GM23338 (cell line): Measurements from ENCODE around the gene ELFN1. TPM values are rescaled to one million over a fixed set of nuclear protein-coding genes. Genes with fewer than 3 reads are reported as not detected.

ENCODE experiments used
- ATAC-seq: fragments of 200-7000 bp; cut with Tn5 transposase; 3 replicates; pipeline ENCODE4 v1.9.1; 2020
- DNase-seq: peaks from one replicate; pipeline ENCODE4 v3.0.0-alpha.2; 2015; ENCODE audit warnings: low spot score
- H2AFZ ChIP-seq: fragments of 200-600 bp; sonication (generic); 2 replicates; pipeline ENCODE4 v1.8.0; 2016; ENCODE audit warnings: antibody characterized with exemption, mild to moderate bottlenecking, moderate library complexity
- H3F3A ChIP-seq: fragments of 200-600 bp; sonication (generic); replicated peaks from 2 replicates; pipeline ENCODE4 v1.8.0; 2017; ENCODE audit warnings: antibody characterized with exemption, mixed run types, low read depth
- H3K27ac ChIP-seq: fragments of 200-600 bp; sonication (generic); 2 replicates; pipeline ENCODE4 v1.6.1; 2016; ENCODE audit warnings: low read depth
- H3K27me3 ChIP-seq: fragments of 200-600 bp; sonication (generic); 2 replicates; pipeline ENCODE4 v1.8.0; 2016; ENCODE audit warnings: mild to moderate bottlenecking, mixed run types, moderate library complexity; ENCODE audit not compliant: insufficient read depth
- H3K36me3 ChIP-seq: fragments of 200-600 bp; sonication (generic); 2 replicates; pipeline ENCODE4 v1.8.0; 2016; ENCODE audit warnings: mild to moderate bottlenecking; ENCODE audit not compliant: insufficient read depth
- H3K4me1 ChIP-seq: fragments of 200-600 bp; sonication (generic); 2 replicates; pipeline ENCODE4 v1.8.0; 2016; ENCODE audit warnings: mild to moderate bottlenecking, moderate library complexity; ENCODE audit not compliant: insufficient read depth
- H3K4me2 ChIP-seq: fragments of 200-600 bp; sonication (generic); 2 replicates; pipeline ENCODE4 v1.7.1; 2017; ENCODE audit warnings: mixed run types
- H3K4me3 ChIP-seq: fragments of 200-600 bp; sonication (generic); 2 replicates; pipeline ENCODE4 v1.6.1; 2016; ENCODE audit warnings: mixed run types
- H3K79me2 ChIP-seq: fragments of 200-600 bp; sonication (generic); replicated peaks from 2 replicates; pipeline ENCODE4 v1.8.0; 2017; ENCODE audit warnings: mild to moderate bottlenecking; ENCODE audit not compliant: insufficient read depth
- H3K9me2 ChIP-seq: fragments of 200-600 bp; sonication (generic); 2 replicates; pipeline ENCODE4 v1.8.0; 2017; ENCODE audit not compliant: insufficient read depth
- H4K20me1 ChIP-seq: fragments of 200-600 bp; sonication (generic); replicated peaks from 2 replicates; pipeline ENCODE4 v1.8.0; 2017; ENCODE audit warnings: mild to moderate bottlenecking; ENCODE audit not compliant: insufficient read depth
- H3K27ac Mint-ChIP-seq: 2 replicates; pipeline ENCODE4 v1.8.0; 2020; ENCODE audit warnings: inconsistent platforms, mild to moderate bottlenecking, moderate library complexity, mixed read lengths
- H3K27me3 Mint-ChIP-seq: 3 replicates; pipeline ENCODE4 v1.8.0; 2022; ENCODE audit warnings: low read depth, mild to moderate bottlenecking, moderate library complexity, mixed read lengths, inconsistent platforms; ENCODE audit not compliant: insufficient read depth, poor library complexity
- H3K36me3 Mint-ChIP-seq: 3 replicates; pipeline ENCODE4 v1.8.0; 2021; ENCODE audit warnings: low read depth, mild to moderate bottlenecking, inconsistent platforms, moderate library complexity, mixed read lengths
- H3K4me1 Mint-ChIP-seq: 3 replicates; pipeline ENCODE4 v1.8.0; 2020; ENCODE audit warnings: mild to moderate bottlenecking, inconsistent platforms, mixed read lengths
- H3K4me3 Mint-ChIP-seq: 3 replicates; pipeline ENCODE4 v1.8.0; 2021; ENCODE audit warnings: moderate library complexity, mild to moderate bottlenecking, inconsistent platforms, mixed read lengths
- H3K9me3 Mint-ChIP-seq: 3 replicates; pipeline ENCODE4 v1.8.0; 2020; ENCODE audit warnings: moderate library complexity, mild to moderate bottlenecking, inconsistent platforms, mixed read lengths
- EZH2 ChIP-seq: fragments of 200-600 bp; sonication (generic); IDR thresholded peaks from one replicate; pipeline ENCODE4 v1.8.0; 2017; ENCODE audit warnings: antibody characterized with exemption, mild to moderate bottlenecking, low read depth; ENCODE audit not compliant: unreplicated experiment
- EZH2phosphoT487 ChIP-seq: fragments of 200-600 bp; sonication (generic); IDR thresholded peaks from one replicate; pipeline ENCODE4 v1.8.1; 2018; ENCODE audit warnings: antibody characterized with exemption; ENCODE audit not compliant: unreplicated experiment
- JUNB ChIP-seq: IDR thresholded peaks from one replicate; pipeline ENCODE4 v1.6.1; 2016; ENCODE audit warnings: antibody characterized with exemption; ENCODE audit not compliant: unreplicated experiment
- STAT1 ChIP-seq: IDR thresholded peaks from one replicate; pipeline ENCODE4 v1.6.1; 2016; ENCODE audit warnings: antibody characterized with exemption; ENCODE audit not compliant: unreplicated experiment
- ZNF331 ChIP-seq: fragments of 250-450 bp; sonication (Bioruptor Pico); IDR thresholded peaks from 2 replicates; pipeline ENCODE4 v1.5.0; 2020; ENCODE audit warnings: low read depth, mild to moderate bottlenecking, moderate library complexity
- polyA plus RNA-seq: library from polyadenylated mRNA; unstranded; fragments of >200 nt; fragmentation: Nextera tagmentation; extraction: Ambion mirVana; gene quantifications from 2 replicates; pipeline ENCODE4 v1.2.1, GENCODE V29; 2016
- total RNA-seq: library from RNA; depleted of rRNA; stranded (reverse); fragments of >200 nt; shearing (Covaris generic); gene quantifications from 2 replicates; pipeline ENCODE4 v1.2.3, GENCODE V29; 2014
- TF ChIP-seq, protein P1 (sequence below): IDR thresholded peaks from 2 replicates; pipeline ENCODE4 v1.6.1; 2016; ENCODE audit warnings: antibody characterized with exemption
- TF ChIP-seq, protein P2 (sequence below), 2 experiments: fragments of 200-600 bp in 1 of 2; sonication (generic) in 1 of 2; conservative IDR thresholded peaks; 2 replicates each; pipeline versions ENCODE4 v1.5.1 to v1.6.1; 2016 to 2017; ENCODE audit warnings: antibody characterized with exemption in 2 of 2, low read depth in 2 of 2, mild to moderate bottlenecking in 2 of 2, moderate library complexity in 1 of 2
- TF ChIP-seq, protein P3 (sequence below): IDR thresholded peaks from one replicate; pipeline ENCODE4 v1.6.1; 2018; ENCODE audit warnings: antibody characterized with exemption; ENCODE audit not compliant: unreplicated experiment

ELFN1 gene
- total and polyA plus RNA-seq, 2 experiments from 2014 or later, result 0.08 to 3.5 TPM

DNA sequence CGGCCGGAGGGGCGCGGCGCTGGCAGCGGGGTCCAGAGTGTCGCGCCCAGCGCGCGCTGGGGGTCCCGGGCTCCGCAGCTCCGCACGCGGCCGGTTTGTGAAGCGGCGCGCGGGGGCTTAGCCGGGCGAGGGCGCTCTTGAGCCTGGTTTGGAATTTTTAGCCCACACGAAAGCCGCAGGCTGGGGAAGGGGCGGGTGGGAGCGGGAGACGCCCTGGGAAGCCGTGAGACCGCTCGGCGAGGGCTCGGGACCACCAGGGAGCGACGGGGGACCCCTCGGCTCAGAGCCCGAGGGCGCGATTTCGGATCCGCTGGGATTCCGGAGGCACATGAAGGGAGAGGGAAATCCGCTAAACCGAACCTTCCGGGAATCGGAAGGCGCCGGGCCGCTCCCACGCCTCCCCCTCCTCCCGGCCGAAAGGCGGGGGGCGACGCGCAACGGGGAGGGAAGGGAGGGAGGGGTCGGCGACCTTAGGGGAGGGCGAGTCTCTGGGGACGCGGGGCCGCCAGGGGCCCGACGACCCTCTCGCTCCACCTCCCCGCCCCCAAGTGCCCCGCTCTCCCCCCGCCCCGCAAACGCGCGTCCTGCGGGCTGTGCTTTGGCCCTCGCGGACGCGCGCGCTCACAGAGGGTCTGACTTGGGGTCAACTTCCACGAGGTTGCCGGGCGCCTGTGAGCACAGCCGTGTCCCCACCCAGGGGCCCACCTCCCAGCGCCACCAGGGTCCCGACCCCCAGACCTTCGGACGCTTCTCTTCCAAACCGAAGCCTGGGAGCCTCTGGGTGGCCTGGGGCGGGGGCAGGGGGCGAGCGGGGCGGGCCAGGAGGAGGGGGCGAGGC, 5.1 kb upstream of the ELFN1 start:
- Histone ChIP-seq H3F3A (no peaks in the 10 kb centered on the region), H3K9me2 (no peaks in the 10 kb centered on the region; the same call in 1 of the 2 replicates), H3K79me2 (no peaks in the 10 kb centered on the region), H3K27ac (no peak overlapping the region), H3K4me1 (peaks cover 16% of the 10 kb centered on the region; the same call in 1 of the 2 replicates), H2AFZ (peak overlapping the region; percentile 90; the same call in 1 of the 2 replicates), H4K20me1 (no peaks in the 10 kb centered on the region), H3K4me3 (peak overlapping the region; percentile 76), H3K4me2 (peak overlapping the region; percentile 93), H3K36me3 (no peaks in the 10 kb centered on the region), H3K27me3 (peaks cover 77% of the 10 kb centered on the region)
- H3K4me1 Mint-ChIP-seq, result peaks cover 7% of the 10 kb centered on the region
- peak overlapping the region; percentile 52; the same call in 2 of the 3 replicates for H3K4me3 Mint-ChIP-seq
- H3K9me3 Mint-ChIP-seq, result peaks cover 4% of the 10 kb centered on the region; the same call in 1 of the 3 replicates
- H3K27me3 Mint-ChIP-seq, result peaks cover 48% of the 10 kb centered on the region
- TF ChIP-seq JUNB (no peak), STAT1 (no peak), EZH2 (peak; percentile 32), EZH2phosphoT487 (no peak), ZNF331 (no peak)
- TF ChIP-seq, protein P1, sequence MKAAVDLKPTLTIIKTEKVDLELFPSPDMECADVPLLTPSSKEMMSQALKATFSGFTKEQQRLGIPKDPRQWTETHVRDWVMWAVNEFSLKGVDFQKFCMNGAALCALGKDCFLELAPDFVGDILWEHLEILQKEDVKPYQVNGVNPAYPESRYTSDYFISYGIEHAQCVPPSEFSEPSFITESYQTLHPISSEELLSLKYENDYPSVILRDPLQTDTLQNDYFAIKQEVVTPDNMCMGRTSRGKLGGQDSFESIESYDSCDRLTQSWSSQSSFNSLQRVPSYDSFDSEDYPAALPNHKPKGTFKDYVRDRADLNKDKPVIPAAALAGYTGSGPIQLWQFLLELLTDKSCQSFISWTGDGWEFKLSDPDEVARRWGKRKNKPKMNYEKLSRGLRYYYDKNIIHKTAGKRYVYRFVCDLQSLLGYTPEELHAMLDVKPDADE, result no peak
- TF ChIP-seq, protein P2, sequence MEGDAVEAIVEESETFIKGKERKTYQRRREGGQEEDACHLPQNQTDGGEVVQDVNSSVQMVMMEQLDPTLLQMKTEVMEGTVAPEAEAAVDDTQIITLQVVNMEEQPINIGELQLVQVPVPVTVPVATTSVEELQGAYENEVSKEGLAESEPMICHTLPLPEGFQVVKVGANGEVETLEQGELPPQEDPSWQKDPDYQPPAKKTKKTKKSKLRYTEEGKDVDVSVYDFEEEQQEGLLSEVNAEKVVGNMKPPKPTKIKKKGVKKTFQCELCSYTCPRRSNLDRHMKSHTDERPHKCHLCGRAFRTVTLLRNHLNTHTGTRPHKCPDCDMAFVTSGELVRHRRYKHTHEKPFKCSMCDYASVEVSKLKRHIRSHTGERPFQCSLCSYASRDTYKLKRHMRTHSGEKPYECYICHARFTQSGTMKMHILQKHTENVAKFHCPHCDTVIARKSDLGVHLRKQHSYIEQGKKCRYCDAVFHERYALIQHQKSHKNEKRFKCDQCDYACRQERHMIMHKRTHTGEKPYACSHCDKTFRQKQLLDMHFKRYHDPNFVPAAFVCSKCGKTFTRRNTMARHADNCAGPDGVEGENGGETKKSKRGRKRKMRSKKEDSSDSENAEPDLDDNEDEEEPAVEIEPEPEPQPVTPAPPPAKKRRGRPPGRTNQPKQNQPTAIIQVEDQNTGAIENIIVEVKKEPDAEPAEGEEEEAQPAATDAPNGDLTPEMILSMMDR (conservative IDR thresholded peaks at IDR 0.05; ENCODE audit: low read depth in 2 of 2), result peak; percentile 56 to 76
- H3K36me3 Mint-ChIP-seq, result no peaks in the 10 kb centered on the region
- ATAC-seq, result peak; percentile 11
- no peak overlapping the region for H3K27ac Mint-ChIP-seq
- DNase-seq, result peak; percentile 85

DNA sequence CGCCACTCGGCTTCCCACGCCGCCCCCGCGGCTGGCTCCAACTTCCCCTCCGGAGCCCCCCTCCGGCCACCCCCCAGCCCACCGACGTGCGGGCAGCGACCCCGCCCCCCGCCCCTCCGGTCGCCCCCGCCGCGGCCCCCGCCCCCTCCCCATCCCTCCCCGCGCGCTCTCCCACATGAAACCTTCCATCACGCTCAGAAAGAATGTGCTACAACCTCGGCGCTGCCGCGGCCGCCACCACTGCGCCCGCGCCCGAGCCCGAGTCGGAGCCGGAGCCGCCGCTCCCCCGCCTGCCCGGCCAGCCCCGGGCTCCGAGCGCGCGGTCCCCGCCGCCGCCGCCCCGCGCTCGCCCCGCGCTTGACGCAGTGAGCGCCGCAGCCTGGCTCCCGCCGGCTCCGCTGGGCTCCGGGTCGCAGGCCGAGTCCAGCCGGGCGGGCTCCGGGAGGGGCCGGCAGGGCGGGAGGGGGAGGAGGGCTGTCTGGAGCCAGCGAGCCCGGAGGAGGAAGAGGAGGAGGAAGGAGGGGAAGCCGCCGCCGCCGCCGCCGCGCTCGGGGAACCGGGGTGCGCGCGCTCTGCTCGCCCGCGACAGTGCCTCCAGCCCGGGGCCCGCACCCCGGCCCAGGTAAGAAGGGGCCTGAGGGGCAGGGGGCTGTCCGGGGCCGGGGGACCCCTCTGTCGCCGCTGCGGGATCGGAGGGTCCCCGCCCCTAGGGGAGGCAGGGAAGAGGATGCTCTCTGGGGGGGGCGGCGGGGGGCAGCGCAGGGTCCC, 4.3 kb upstream of the ELFN1 start:
- H3K4me3 ChIP-seq, result peak overlapping the region; percentile 76
- no peak for ATAC-seq

More for the DNA sequence above, 4.3 kb upstream of the ELFN1 start:
- peaks cover 48% of the 10 kb centered on the region for H3K27me3 Mint-ChIP-seq
- no peak overlapping the region for H3K27ac ChIP-seq
- no peaks in the 10 kb centered on the region for H3K36me3 ChIP-seq
- H3K4me1 ChIP-seq, result peaks cover 16% of the 10 kb centered on the region; the same call in 1 of the 2 replicates
- H3K79me2 ChIP-seq, result no peaks in the 10 kb centered on the region
- TF ChIP-seq EZH2, result peak; percentile 15
- TF ChIP-seq, protein P3, sequence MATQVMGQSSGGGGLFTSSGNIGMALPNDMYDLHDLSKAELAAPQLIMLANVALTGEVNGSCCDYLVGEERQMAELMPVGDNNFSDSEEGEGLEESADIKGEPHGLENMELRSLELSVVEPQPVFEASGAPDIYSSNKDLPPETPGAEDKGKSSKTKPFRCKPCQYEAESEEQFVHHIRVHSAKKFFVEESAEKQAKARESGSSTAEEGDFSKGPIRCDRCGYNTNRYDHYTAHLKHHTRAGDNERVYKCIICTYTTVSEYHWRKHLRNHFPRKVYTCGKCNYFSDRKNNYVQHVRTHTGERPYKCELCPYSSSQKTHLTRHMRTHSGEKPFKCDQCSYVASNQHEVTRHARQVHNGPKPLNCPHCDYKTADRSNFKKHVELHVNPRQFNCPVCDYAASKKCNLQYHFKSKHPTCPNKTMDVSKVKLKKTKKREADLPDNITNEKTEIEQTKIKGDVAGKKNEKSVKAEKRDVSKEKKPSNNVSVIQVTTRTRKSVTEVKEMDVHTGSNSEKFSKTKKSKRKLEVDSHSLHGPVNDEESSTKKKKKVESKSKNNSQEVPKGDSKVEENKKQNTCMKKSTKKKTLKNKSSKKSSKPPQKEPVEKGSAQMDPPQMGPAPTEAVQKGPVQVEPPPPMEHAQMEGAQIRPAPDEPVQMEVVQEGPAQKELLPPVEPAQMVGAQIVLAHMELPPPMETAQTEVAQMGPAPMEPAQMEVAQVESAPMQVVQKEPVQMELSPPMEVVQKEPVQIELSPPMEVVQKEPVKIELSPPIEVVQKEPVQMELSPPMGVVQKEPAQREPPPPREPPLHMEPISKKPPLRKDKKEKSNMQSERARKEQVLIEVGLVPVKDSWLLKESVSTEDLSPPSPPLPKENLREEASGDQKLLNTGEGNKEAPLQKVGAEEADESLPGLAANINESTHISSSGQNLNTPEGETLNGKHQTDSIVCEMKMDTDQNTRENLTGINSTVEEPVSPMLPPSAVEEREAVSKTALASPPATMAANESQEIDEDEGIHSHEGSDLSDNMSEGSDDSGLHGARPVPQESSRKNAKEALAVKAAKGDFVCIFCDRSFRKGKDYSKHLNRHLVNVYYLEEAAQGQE, result no peak
- TF ChIP-seq STAT1, result no peak
- DNase-seq, result peak; percentile 43
- H3K4me1 Mint-ChIP-seq, result peaks cover 7% of the 10 kb centered on the region
- H3K4me3 Mint-ChIP-seq, result no peak overlapping the region
- no peaks in the 10 kb centered on the region for H3F3A ChIP-seq
- H3K4me2 ChIP-seq, result peak overlapping the region; percentile 93
- H3K36me3 Mint-ChIP-seq, result no peaks in the 10 kb centered on the region
- H2AFZ ChIP-seq, result no peak overlapping the region; the same call in 1 of the 2 replicates
- peaks cover 83% of the 10 kb centered on the region for H3K27me3 ChIP-seq
- peaks cover 4% of the 10 kb centered on the region; the same call in 1 of the 3 replicates for H3K9me3 Mint-ChIP-seq
- H3K27ac Mint-ChIP-seq, result no peak overlapping the region
- H4K20me1 ChIP-seq, result no peaks in the 10 kb centered on the region
- H3K9me2 ChIP-seq, result no peaks in the 10 kb centered on the region
